Left ventricle myocardium inferior (tissue), 1 donor: Measurements from ENCODE around the gene CCR9. TPM values are rescaled to one million over a fixed set of nuclear protein-coding genes. Genes with fewer than 3 reads are reported as not detected.

Experiments
- DNase-seq: peaks from one replicate; pipeline ENCODE4 v3.0.0-alpha.2; 2020
- H3K27ac ChIP-seq: fragments of 200-600 bp; replicated peaks from 2 replicates; pipeline ENCODE4 v1.8.0; 2021
- H3K27me3 ChIP-seq: fragments of 200-600 bp; 2 replicates; pipeline ENCODE4 v1.8.0; 2021; ENCODE audit warnings: low read depth
- H3K36me3 ChIP-seq: fragments of 200-600 bp; 2 replicates; pipeline ENCODE4 v1.8.0; 2021
- H3K4me1 ChIP-seq: fragments of 200-600 bp; 2 replicates; pipeline ENCODE4 v1.8.0; 2021
- H3K4me3 ChIP-seq: fragments of 200-600 bp; 2 replicates; pipeline ENCODE4 v1.8.0; 2021; ENCODE audit warnings: mild to moderate bottlenecking, moderate library complexity
- H3K9me3 ChIP-seq: fragments of 200-600 bp; replicated peaks from 2 replicates; pipeline ENCODE4 v1.8.0; 2021
- CTCF ChIP-seq: fragments of 200-600 bp; IDR thresholded peaks from 2 replicates; pipeline ENCODE4 v1.8.0; 2021; ENCODE audit warnings: antibody characterized with exemption, mild to moderate bottlenecking, borderline replicate concordance
- intact Hi-C: fragments of 100-400 bp; cut with micrococcal nuclease; formaldehyde crosslinking; loops from one replicate; pipeline ENCODE4 v1.11.0; 2022
- total RNA-seq: library from RNA; stranded (reverse); fragmentation: NEBNext Ultra II Directional; extraction: Animal tissue kit (Norgen Biotek cat#: 25700); gene quantifications from one replicate; pipeline ENCODE4 v1.2.1, GENCODE V29; 2021
- donor health status: DM: no; HTN: yes; CAD: no; lungs with severe emphysema.

The CCR9 gene
- total RNA-seq, 1 donor from 2014 or later, result not detected

GRCh38 chr3:45932112-45932511 lies 45.8 kb downstream of the CCR9 start:
- Histone ChIP-seq H3K36me3 (peaks cover 97% of the 10 kb centered on the region), H3K27me3 (no peaks in the 10 kb centered on the region), H3K4me1 (peaks cover 47% of the 10 kb centered on the region), H3K9me3 (no peaks in the 10 kb centered on the region), H3K27ac (no peak overlapping the region), H3K4me3 (no peak overlapping the region)
- no peak for DNase-seq
- TF ChIP-seq CTCF, result no peak
- intact Hi-C loops, result no loop called here

DNA sequence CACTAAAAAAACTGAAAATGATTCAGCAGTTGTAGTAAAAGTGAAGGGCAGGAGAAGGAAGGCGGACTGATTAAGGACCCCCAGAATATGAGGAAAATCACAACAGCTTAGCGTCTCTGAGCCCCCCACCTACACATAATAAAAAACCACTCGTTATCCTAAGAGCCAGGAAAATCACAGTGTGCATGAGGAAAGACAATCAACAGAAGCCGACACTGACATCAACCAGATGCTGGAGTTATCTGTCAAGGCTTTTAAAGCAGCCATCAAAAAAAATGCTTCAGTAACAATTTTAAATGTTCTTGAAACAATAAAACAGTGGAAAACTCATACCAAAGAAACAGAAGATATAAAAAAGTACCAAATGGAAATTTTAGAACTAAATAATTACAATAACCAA lies 47.2 kb downstream of the CCR9 start:
- Histone ChIP-seq H3K4me3 (no peak overlapping the region), H3K4me1 (peaks cover 47% of the 10 kb centered on the region), H3K27me3 (no peaks in the 10 kb centered on the region), H3K9me3 (no peaks in the 10 kb centered on the region), H3K36me3 (peaks cover 91% of the 10 kb centered on the region), H3K27ac (no peak overlapping the region)
- intact Hi-C loops, result no loop called here
- TF ChIP-seq CTCF, result no peak
- DNase-seq, result no peak

DNA sequence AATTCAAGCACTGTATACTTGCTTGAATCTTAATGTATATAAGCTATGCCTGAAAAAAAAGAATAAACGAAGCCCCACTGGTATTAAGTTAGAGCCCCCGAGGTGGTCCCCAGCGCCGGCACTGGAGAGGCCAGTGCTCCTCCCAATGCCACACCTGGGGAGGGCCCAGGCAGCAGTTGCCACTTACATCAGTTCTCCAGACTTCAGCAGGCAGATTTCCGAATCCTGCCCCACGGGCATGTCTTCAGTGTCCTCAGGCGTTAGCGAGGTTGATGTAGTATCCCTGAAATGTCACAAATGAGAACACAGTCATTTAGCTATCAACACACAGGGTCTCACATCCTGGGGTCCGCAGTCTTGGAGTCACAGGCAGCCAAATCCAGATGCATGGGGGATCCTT lies 49.9 kb downstream of the CCR9 start:
- no peaks in the 10 kb centered on the region for H3K27me3 ChIP-seq
- H3K36me3 ChIP-seq, result peaks cover 64% of the 10 kb centered on the region
- intact Hi-C loops, result no loop called here

DNA sequence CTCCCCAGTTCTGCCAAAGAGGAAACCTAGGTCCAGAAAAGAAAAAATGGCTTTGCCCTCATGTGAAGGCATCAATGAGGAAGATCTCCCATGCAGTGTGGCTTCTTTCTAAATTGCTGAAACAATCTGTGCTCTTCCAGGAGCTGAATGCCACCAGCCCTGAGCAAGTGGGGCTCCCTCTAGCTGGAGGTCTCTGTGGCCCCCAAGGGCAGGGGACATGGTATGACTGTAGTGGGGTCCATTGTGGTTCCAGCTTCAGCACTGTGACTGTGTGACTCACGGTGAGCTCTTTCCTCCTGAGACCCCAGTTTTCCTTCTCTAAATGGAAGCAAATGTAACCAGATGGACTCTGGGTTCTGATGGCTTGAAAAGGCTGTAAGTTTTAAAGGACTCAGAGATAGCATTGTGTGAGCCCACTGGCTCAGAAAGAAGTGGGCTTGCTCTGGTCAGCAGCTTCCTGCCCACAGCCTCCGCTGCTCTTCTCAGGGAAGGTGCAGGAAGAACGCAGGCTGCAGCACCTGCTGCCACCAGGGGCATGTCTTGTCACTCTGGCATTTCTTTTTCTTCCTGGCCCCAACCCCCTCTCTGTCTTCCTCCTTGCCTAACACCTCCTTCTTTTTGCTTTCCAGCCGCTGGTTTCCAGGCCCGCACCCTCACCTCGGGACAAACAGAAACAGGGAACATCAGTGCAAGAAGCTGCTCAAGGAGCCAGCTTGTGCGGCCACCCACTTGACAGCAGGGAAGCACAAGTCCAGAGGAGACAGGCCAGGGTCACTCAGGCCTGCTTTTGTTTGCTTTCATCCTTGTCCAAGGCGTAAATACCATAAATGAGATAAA lies 51.1 kb downstream of the CCR9 start:
- peaks cover 53% of the 10 kb centered on the region for H3K36me3 ChIP-seq

More for the DNA sequence above, 49.9 kb downstream of the CCR9 start:
- H3K4me1 ChIP-seq, result peaks cover 67% of the 10 kb centered on the region
- H3K9me3 ChIP-seq, result no peaks in the 10 kb centered on the region
- DNase-seq, result no peak
- no peak overlapping the region for H3K4me3 ChIP-seq
- no peak for TF ChIP-seq CTCF
- no peak overlapping the region for H3K27ac ChIP-seq

DNA sequence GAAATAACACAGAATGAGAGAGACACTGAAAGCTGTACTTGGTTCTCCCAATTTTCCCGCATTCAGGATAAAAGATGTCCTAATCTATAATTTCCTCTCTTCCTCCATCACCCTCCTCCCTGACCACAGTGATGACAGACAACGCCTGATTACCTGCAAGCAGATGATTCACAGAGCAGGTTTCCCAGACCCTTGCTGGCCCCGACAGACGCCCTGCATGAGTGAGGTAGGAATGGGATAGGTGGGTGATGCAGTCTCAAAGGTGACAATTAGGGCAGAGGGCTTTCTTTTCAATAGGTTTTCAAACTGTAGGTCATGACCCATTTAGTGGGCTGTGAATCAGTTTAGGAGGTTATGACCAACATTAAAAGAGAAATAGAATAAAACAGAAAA lies 51.7 kb downstream of the CCR9 start:
- DNase-seq, result no peak
- H3K4me3 ChIP-seq, result no peak overlapping the region
- peaks cover 47% of the 10 kb centered on the region for H3K36me3 ChIP-seq
- no peak overlapping the region for H3K27ac ChIP-seq
- H3K27me3 ChIP-seq, result no peaks in the 10 kb centered on the region
- intact Hi-C loops, result loop anchor here (2.0 kb wide), 1 partner anchor 141 kb away; no protein-coding TSS in a partner anchor
- TF ChIP-seq CTCF, result no peak
- H3K9me3 ChIP-seq, result no peaks in the 10 kb centered on the region
- peaks cover 69% of the 10 kb centered on the region for H3K4me1 ChIP-seq

More for the DNA sequence above, 51.1 kb downstream of the CCR9 start:
- intact Hi-C loops, result loop anchor here (2.0 kb wide), 1 partner anchor 141 kb away; no protein-coding TSS in a partner anchor
- H3K9me3 ChIP-seq, result no peaks in the 10 kb centered on the region
- no peak overlapping the region for H3K27ac ChIP-seq
- H3K4me3 ChIP-seq, result no peak overlapping the region
- peaks cover 64% of the 10 kb centered on the region for H3K4me1 ChIP-seq
- DNase-seq, result no peak
- no peaks in the 10 kb centered on the region for H3K27me3 ChIP-seq
- TF ChIP-seq CTCF, result no peak
